Measurements from ENCODE around the gene SCN5A. TPM values are rescaled to one million over a fixed set of nuclear protein-coding genes. Genes with fewer than 3 reads are reported as not detected.

Gene SCN5A
- total RNA-seq, 1 experiment from 2014 or later, result 0.16 TPM

DNA sequence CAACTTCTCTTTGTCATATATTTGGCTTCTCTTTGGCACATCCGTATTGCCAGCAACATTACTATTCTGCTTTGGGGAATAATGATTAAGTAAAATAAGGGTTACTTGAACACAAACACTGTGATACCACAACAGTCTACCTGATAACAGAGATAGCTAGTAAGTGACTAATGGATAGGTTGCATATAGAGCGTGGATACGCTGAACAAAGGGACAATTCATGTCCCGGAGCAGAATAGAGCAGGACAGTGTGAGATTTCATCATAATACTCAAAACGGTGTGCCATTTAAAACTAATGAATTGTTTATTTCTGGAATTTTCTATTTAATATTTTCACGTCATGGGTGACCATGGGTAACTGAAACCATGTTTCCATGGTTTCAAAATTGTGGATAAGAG is 54.1 kb downstream of the SCN5A start:
- H3K27ac Mint-ChIP-seq (ENCODE audit: unreplicated experiment), result no peak overlapping the region
- no peaks in the 10 kb centered on the region for H3K4me1 ChIP-seq
- H3K4me1 Mint-ChIP-seq (ENCODE audit: low read depth, unreplicated experiment), result no peaks in the 10 kb centered on the region
- H3K36me3 ChIP-seq (ENCODE audit: control insufficient read depth, insufficient read depth, low read length), result no peaks in the 10 kb centered on the region
- H3K27me3 Mint-ChIP-seq (ENCODE audit: insufficient read depth, unreplicated experiment), result peaks cover 27% of the 10 kb centered on the region
- POLR2A ChIA-PET, result no interaction called here
- no peak overlapping the region for H3K4me3 Mint-ChIP-seq (ENCODE audit: unreplicated experiment)
- H3K9me3 ChIP-seq, result no peaks in the 10 kb centered on the region; the same call in 1 of the 2 replicates
- intact Hi-C loops (cut with micrococcal nuclease; ENCODE audit: unreplicated experiment), result no loop called here
- CTCF ChIA-PET, result no interaction called here
- H3K9me3 Mint-ChIP-seq (ENCODE audit: unreplicated experiment), result no peaks in the 10 kb centered on the region
- H3K36me3 Mint-ChIP-seq (ENCODE audit: insufficient read depth, unreplicated experiment), result no peaks in the 10 kb centered on the region
- TF ChIP-seq CTCF (IDR thresholded peaks at IDR 0.05; ENCODE audit: insufficient read depth in 1 of 2, low read depth in 1 of 2, low read length in 1 of 2, severe bottlenecking in 1 of 2, unreplicated experiment in 1 of 2), result no peak
- BruUV-seq (replicated peaks), result no TSS peak
- no peaks in the 10 kb centered on the region for H3K27me3 ChIP-seq (replicated peaks; ENCODE audit: control insufficient read depth, insufficient read depth, low read length)
- DNase-seq, result peak in 1 of 2 experiments; percentile 5
- H3K4me3 ChIP-seq (ENCODE audit: low read depth, low read length), result no peak overlapping the region

DNA sequence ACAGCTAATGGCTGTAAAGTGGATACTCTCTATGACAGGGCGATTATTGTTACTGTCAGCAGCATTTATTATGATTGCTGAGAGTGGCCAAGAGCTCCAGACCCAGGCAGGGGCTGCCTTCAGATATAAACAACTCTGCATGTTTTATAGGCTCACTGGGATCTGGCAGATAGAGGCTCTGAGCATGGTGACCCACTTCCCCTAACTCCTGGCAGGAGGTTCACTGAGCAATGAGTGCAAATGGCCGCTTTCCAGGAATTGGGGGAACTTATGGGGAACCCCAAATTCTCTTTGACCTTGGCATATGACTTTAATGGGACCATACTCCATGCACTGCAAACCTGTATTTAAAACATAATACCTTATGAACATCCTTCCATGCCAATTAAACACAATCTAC is 59.0 kb downstream of the SCN5A start:
- no peaks in the 10 kb centered on the region for H3K36me3 ChIP-seq (ENCODE audit: control insufficient read depth, insufficient read depth, low read length)
- no TSS peak for BruUV-seq (replicated peaks)
- Mint-ChIP-seq H3K4me1 (ENCODE audit: low read depth, unreplicated experiment) (no peaks in the 10 kb centered on the region), H3K27me3 (ENCODE audit: insufficient read depth, unreplicated experiment) (peaks cover 20% of the 10 kb centered on the region), H3K36me3 (ENCODE audit: insufficient read depth, unreplicated experiment) (no peaks in the 10 kb centered on the region), H3K27ac (ENCODE audit: unreplicated experiment) (no peak overlapping the region), H3K9me3 (ENCODE audit: unreplicated experiment) (no peaks in the 10 kb centered on the region), H3K4me3 (ENCODE audit: unreplicated experiment) (no peak overlapping the region)
- no peak for TF ChIP-seq CTCF (IDR thresholded peaks at IDR 0.05; ENCODE audit: insufficient read depth in 1 of 2, low read depth in 1 of 2, low read length in 1 of 2, severe bottlenecking in 1 of 2, unreplicated experiment in 1 of 2)
- no peaks in the 10 kb centered on the region for H3K27me3 ChIP-seq (replicated peaks; ENCODE audit: control insufficient read depth, insufficient read depth, low read length)
- POLR2A ChIA-PET, result no interaction called here
- DNase-seq, result no peak
- CTCF ChIA-PET, result no interaction called here
- no peaks in the 10 kb centered on the region for H3K4me1 ChIP-seq
- intact Hi-C loops (cut with micrococcal nuclease; ENCODE audit: unreplicated experiment), result no loop called here
- no peak overlapping the region for H3K4me3 ChIP-seq (ENCODE audit: low read depth, low read length)
- H3K9me3 ChIP-seq, result no peaks in the 10 kb centered on the region; the same call in 1 of the 2 replicates

DNA sequence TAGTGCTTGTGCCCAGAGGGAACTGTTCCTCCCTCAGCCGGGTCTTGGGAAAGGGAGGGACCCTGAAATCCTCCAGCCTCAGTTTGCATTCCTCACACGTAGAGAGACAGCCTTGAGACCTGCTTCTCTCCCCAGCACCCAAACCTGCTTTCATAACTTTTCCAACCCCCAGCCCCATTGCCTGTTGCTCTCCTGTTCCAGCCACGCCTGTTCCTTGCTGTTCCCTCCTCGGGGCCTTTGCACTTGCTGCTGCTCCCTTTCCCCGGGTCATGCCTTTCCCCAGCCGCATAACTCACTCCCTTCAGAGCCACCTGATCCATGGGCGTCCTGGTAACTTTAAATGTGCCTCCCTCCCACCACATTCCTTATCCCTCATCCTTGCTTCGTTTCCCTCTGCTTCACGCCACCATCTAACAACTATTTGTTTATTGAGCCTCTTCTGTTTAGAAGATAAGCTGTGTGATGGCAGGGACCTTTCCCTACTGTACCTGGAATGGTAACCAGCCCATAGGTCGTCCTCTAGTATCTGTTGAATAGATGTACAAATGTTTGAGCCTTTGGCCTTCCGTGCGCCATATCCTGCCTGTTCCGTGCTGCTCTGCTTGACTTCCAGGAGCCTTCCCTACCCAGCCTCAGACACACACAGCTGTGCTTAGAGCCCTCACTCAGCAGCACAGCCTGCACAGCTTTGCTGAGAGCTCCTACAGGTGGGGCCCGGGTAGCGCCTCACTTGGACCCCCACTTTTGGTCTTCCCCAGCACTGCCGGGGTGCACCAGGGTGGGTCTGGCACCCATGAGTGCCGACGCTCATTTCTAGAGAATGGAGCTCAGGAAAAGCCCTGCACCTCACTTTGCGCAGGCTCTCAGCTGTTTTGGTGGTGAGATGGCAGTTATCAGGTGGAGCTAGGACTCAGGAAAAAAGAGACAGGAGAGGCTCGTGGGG is 60.2 kb downstream of the SCN5A start:
- H3K36me3 Mint-ChIP-seq (ENCODE audit: insufficient read depth, unreplicated experiment), result no peaks in the 10 kb centered on the region
- H3K9me3 Mint-ChIP-seq (ENCODE audit: unreplicated experiment), result no peaks in the 10 kb centered on the region
- H3K4me3 Mint-ChIP-seq (ENCODE audit: unreplicated experiment), result no peak overlapping the region
- H3K27me3 Mint-ChIP-seq (ENCODE audit: insufficient read depth, unreplicated experiment), result peaks cover 20% of the 10 kb centered on the region
- no TSS peak for BruUV-seq (replicated peaks)
- H3K27ac Mint-ChIP-seq (ENCODE audit: unreplicated experiment), result no peak overlapping the region
- no peaks in the 10 kb centered on the region for H3K4me1 ChIP-seq
- no peak overlapping the region for H3K4me3 ChIP-seq (ENCODE audit: low read depth, low read length)
- intact Hi-C loops (cut with micrococcal nuclease; ENCODE audit: unreplicated experiment), result no loop called here
- no peaks in the 10 kb centered on the region; the same call in 1 of the 2 replicates for H3K9me3 ChIP-seq
- TF ChIP-seq CTCF (IDR thresholded peaks at IDR 0.05; ENCODE audit: insufficient read depth in 1 of 2, low read depth in 1 of 2, low read length in 1 of 2, severe bottlenecking in 1 of 2, unreplicated experiment in 1 of 2), result no peak
- POLR2A ChIA-PET, result no interaction called here
- H3K36me3 ChIP-seq (ENCODE audit: control insufficient read depth, insufficient read depth, low read length), result no peaks in the 10 kb centered on the region
- no peaks in the 10 kb centered on the region for H3K27me3 ChIP-seq (replicated peaks; ENCODE audit: control insufficient read depth, insufficient read depth, low read length)
- no peaks in the 10 kb centered on the region for H3K4me1 Mint-ChIP-seq (ENCODE audit: low read depth, unreplicated experiment)
- no peak for DNase-seq
- CTCF ChIA-PET, result interaction anchor here (1.2 kb wide), 1 partner anchor 68 kb away, joined by 4 read pairs; no protein-coding TSS in a partner anchor
